Measurements from ENCODE around the gene DIPK2A.

Gene DIPK2A

GRCh38 chr3:143978263-143978631 is 6.6 kb downstream of the DIPK2A start:
- TF ChIP-seq FOXM1 (IDR thresholded peaks at IDR 0.05; ENCODE audit: borderline replicate concordance, low read depth) (no peak), TEAD4 (IDR thresholded peaks at IDR 0.05) (no peak), EGR1 (IDR thresholded peaks at IDR 0.05) (no peak), TCF12 (IDR thresholded peaks at IDR 0.05; ENCODE audit: low read depth) (no peak), YY1 (IDR thresholded peaks at IDR 0.05; ENCODE audit: low read depth) (no peak), USF1 (IDR thresholded peaks at IDR 0.05) (no peak), MAX (IDR thresholded peaks at IDR 0.05) (no peak), RAD21 (IDR thresholded peaks at IDR 0.05; ENCODE audit: low read depth) (no peak), ZBTB7A (IDR thresholded peaks at IDR 0.05; ENCODE audit: low read depth) (no peak), CEBPB (IDR thresholded peaks at IDR 0.05) (no peak)

- no peak for TF ChIP-seq TEAD4 (IDR thresholded peaks at IDR 0.05)
- TF ChIP-seq CREB1 (IDR thresholded peaks at IDR 0.05; ENCODE audit: low read depth) = no peak
- TF ChIP-seq ZBTB7A (IDR thresholded peaks at IDR 0.05; ENCODE audit: low read depth) = no peak
- TF ChIP-seq MAX (IDR thresholded peaks at IDR 0.05) = no peak
- TF ChIP-seq CEBPB (IDR thresholded peaks at IDR 0.05) = no peak
- no peak for TF ChIP-seq NFIC (IDR thresholded peaks at IDR 0.05)
These were observed 7.4 kb downstream of the DIPK2A start for GRCh38 chr3:143979041-143979440.

GRCh38 chr3:143979813-143980212 is 8.2 kb downstream of the DIPK2A start:
- TF ChIP-seq MAX (IDR thresholded peaks at IDR 0.05) (no peak), FOXM1 (IDR thresholded peaks at IDR 0.05; ENCODE audit: borderline replicate concordance, low read depth) (no peak), CREB1 (IDR thresholded peaks at IDR 0.05; ENCODE audit: low read depth) (no peak), EGR1 (IDR thresholded peaks at IDR 0.05) (no peak), USF1 (IDR thresholded peaks at IDR 0.05) (no peak), NFIC (IDR thresholded peaks at IDR 0.05) (no peak), TEAD4 (IDR thresholded peaks at IDR 0.05) (no peak), EP300 (IDR thresholded peaks at IDR 0.05; ENCODE audit: borderline replicate concordance) (no peak), CEBPB (IDR thresholded peaks at IDR 0.05) (no peak), YY1 (IDR thresholded peaks at IDR 0.05; ENCODE audit: low read depth) (no peak), ZBTB7A (IDR thresholded peaks at IDR 0.05; ENCODE audit: low read depth) (no peak), RAD21 (IDR thresholded peaks at IDR 0.05; ENCODE audit: low read depth) (no peak)

GRCh38 chr3:143988306-143988705 is 16.7 kb downstream of the DIPK2A start:
- no peak for TF ChIP-seq EGR1 (IDR thresholded peaks at IDR 0.05)
- no peak for TF ChIP-seq CREB1 (IDR thresholded peaks at IDR 0.05; ENCODE audit: low read depth)
- no peak for TF ChIP-seq TEAD4 (IDR thresholded peaks at IDR 0.05)
- TF ChIP-seq RAD21 (IDR thresholded peaks at IDR 0.05; ENCODE audit: low read depth) = no peak
- no peak for TF ChIP-seq ZBTB7A (IDR thresholded peaks at IDR 0.05; ENCODE audit: low read depth)
- TF ChIP-seq TAF1 (IDR thresholded peaks at IDR 0.05; ENCODE audit: low read depth) = no peak
- TF ChIP-seq FOXM1 (IDR thresholded peaks at IDR 0.05; ENCODE audit: borderline replicate concordance, low read depth) = no peak
- TF ChIP-seq CEBPB (IDR thresholded peaks at IDR 0.05) = no peak
- TF ChIP-seq REST (IDR thresholded peaks at IDR 0.05; ENCODE audit: low read depth) = no peak
- no peak for TF ChIP-seq NFIC (IDR thresholded peaks at IDR 0.05)
- no peak for TF ChIP-seq YY1 (IDR thresholded peaks at IDR 0.05; ENCODE audit: low read depth)
- no peak for TF ChIP-seq EP300 (IDR thresholded peaks at IDR 0.05; ENCODE audit: borderline replicate concordance)
- TF ChIP-seq TCF12 (IDR thresholded peaks at IDR 0.05; ENCODE audit: low read depth) = no peak
- TF ChIP-seq MAX (IDR thresholded peaks at IDR 0.05) = no peak
- no peak for TF ChIP-seq USF1 (IDR thresholded peaks at IDR 0.05)

- TF ChIP-seq MAX (IDR thresholded peaks at IDR 0.05) (no peak), USF1 (IDR thresholded peaks at IDR 0.05) (no peak), TCF12 (IDR thresholded peaks at IDR 0.05; ENCODE audit: low read depth) (no peak), CREB1 (IDR thresholded peaks at IDR 0.05; ENCODE audit: low read depth) (no peak), RAD21 (IDR thresholded peaks at IDR 0.05; ENCODE audit: low read depth) (no peak), EP300 (IDR thresholded peaks at IDR 0.05; ENCODE audit: borderline replicate concordance) (no peak)
These were observed 17.8 kb downstream of the DIPK2A start for GRCh38 chr3:143989461-143989860.

GRCh38 chr3:143991713-143992112 is 20.1 kb downstream of the DIPK2A start:
- TF ChIP-seq YY1 (IDR thresholded peaks at IDR 0.05; ENCODE audit: low read depth) = no peak
- no peak for TF ChIP-seq MAX (IDR thresholded peaks at IDR 0.05)
- no peak for TF ChIP-seq NFIC (IDR thresholded peaks at IDR 0.05)
- TF ChIP-seq CREB1 (IDR thresholded peaks at IDR 0.05; ENCODE audit: low read depth) = no peak
- TF ChIP-seq CEBPB (IDR thresholded peaks at IDR 0.05) = no peak

All from Ishikawa (cell line).